NCI-H1436 treated with DMSO at 0.1 percent for 48 hours (cell line): ENCODE results near the gene ATOH8.

Source experiments
- DNase-seq: peaks from one replicate; lab custom pipeline; 2025; lab: John Stamatoyannopoulos, UW

Gene ATOH8

GRCh38 chr2:85718885-85719492, 34.8 kb upstream of the ATOH8 start:
- DNase-seq = no peak

GRCh38 chr2:85719609-85720240, 34.1 kb upstream of the ATOH8 start:
- DNase-seq = no peak

GRCh38 chr2:85720533-85720932, 33.3 kb upstream of the ATOH8 start:
- DNase-seq = no peak

- DNase-seq = no peak
These were observed 32.1 kb upstream of the ATOH8 start for GRCh38 chr2:85721641-85722040.

GRCh38 chr2:85722519-85722918, 31.3 kb upstream of the ATOH8 start:
- no peak for DNase-seq

GRCh38 chr2:85723707-85724360, 30.0 kb upstream of the ATOH8 start:
- no peak for DNase-seq

GRCh38 chr2:85724731-85725181, 29.0 kb upstream of the ATOH8 start:
- no peak for DNase-seq

GRCh38 chr2:85725451-85725850, 28.3 kb upstream of the ATOH8 start:
- no peak for DNase-seq

- no peak for DNase-seq
These were observed 26.0 kb upstream of the ATOH8 start for GRCh38 chr2:85727798-85728197.

GRCh38 chr2:85728342-85728741, 25.4 kb upstream of the ATOH8 start:
- DNase-seq = no peak

- no peak for DNase-seq
These were observed 24.6 kb upstream of the ATOH8 start for GRCh38 chr2:85728883-85729824.

GRCh38 chr2:85729825-85730510, 23.8 kb upstream of the ATOH8 start:
- DNase-seq = no peak

GRCh38 chr2:85730686-85731230, 23.0 kb upstream of the ATOH8 start:
- no peak for DNase-seq

- no peak for DNase-seq
These were observed 22.2 kb upstream of the ATOH8 start for GRCh38 chr2:85731606-85732005.

GRCh38 chr2:85732467-85733120, 21.2 kb upstream of the ATOH8 start:
- DNase-seq = no peak

GRCh38 chr2:85733121-85733960, 20.4 kb upstream of the ATOH8 start:
- DNase-seq = no peak

GRCh38 chr2:85734015-85734414, 19.8 kb upstream of the ATOH8 start:
- DNase-seq = no peak

- no peak for DNase-seq
These were observed 18.7 kb upstream of the ATOH8 start for GRCh38 chr2:85734942-85735608.

- DNase-seq = no peak
These were observed 18.1 kb upstream of the ATOH8 start for GRCh38 chr2:85735691-85736090.
